Natural killer cell treated with Interleukin-12 subunit alpha and Interleukin-12 subunit beta and Interleukin-15 and Interleukin-18, amount 100 ng/mL, for 72 hours (primary cell): Measurements from ENCODE around the gene IFIT2. TPM values are rescaled to one million over a fixed set of nuclear protein-coding genes. Genes with fewer than 3 reads are reported as not detected.
A peak's percentile ranks its signal among the peaks of the same experiment; 100 is the strongest.
"Not testable (repeated sequence)": the region's sequence is repeated elsewhere in the genome, so short reads cannot be mapped to it uniquely, and the experiment has no call there.

Source experiments
- ATAC-seq, 2 donors: fragments of 150-1000 bp; cut with Tn5 transposase in 1 of 2; sonication (Bioruptor Pico), chemical (Tn5 transposase) in 1 of 2; 2 replicates each; pipeline ENCODE4 v1.10.0; 2021
- DNase-seq: peaks from one replicate; pipeline ENCODE4 v3.0.0; 2022; ENCODE audit warnings: low spot score
- H3K27ac Mint-ChIP-seq, 2 donors: 1 replicate in 1 of 2; 2 replicates in 1 of 2; pipeline ENCODE4 v1.8.0; 2022; ENCODE audit warnings: mixed read lengths in 2 of 2, mild to moderate bottlenecking in 1 of 2, moderate library complexity in 1 of 2
- H3K27me3 Mint-ChIP-seq, 2 donors: 1 replicate in 1 of 2; 2 replicates in 1 of 2; pipeline ENCODE4 v1.8.0; 2022; ENCODE audit warnings: mixed read lengths in 2 of 2
- H3K36me3 Mint-ChIP-seq: one replicate; pipeline ENCODE4 v1.8.0; 2022; ENCODE audit warnings: mixed read lengths
- H3K4me1 Mint-ChIP-seq, 2 donors: 1 replicate in 1 of 2; 2 replicates in 1 of 2; pipeline ENCODE4 v1.8.0; 2022; ENCODE audit warnings: low read depth in 2 of 2, mixed read lengths in 2 of 2, mild to moderate bottlenecking in 1 of 2
- H3K4me3 Mint-ChIP-seq: one replicate; pipeline ENCODE4 v1.8.0; 2022; ENCODE audit warnings: mixed read lengths
- H3K9me3 Mint-ChIP-seq: 2 replicates; pipeline ENCODE4 v1.8.0; 2022; ENCODE audit warnings: mixed read lengths
- total RNA-seq, 2 donors: library from RNA; stranded (reverse); gene quantifications; one replicate each; pipeline ENCODE4 v1.2.3, GENCODE V29; 2022

The IFIT2 gene
- total RNA-seq: 1 to 10 TPM; 1.5 to 1.7 TPM

GRCh38 chr10:89301721-89302445 is at the start of gene IFIT2:
Gene IFIT2, plus strand, starts transcription at chr10:89302046. Its CDS starts 78 bp downstream, at chr10:89302124.
- Mint-ChIP-seq H3K27me3 (peaks cover 0 to 2% of the 10 kb centered on the region in 2 donors), H3K36me3 (peaks cover 21% of the 10 kb centered on the region), H3K9me3 (no peaks in the 10 kb centered on the region), H3K4me1 (peaks cover 40 to 49% of the 10 kb centered on the region in 2 donors), H3K27ac (peak within 1 kb of the TSS; percentile 75 to 91), H3K4me3 (peak within 1 kb of the TSS; percentile 93)
- peak; percentile 71 to 73 for ATAC-seq
- no peak for DNase-seq

GRCh38 chr10:89252225-89252585 is 49.6 kb upstream of the IFIT2 start:
- DNase-seq (no peak), ATAC-seq (no peak)
- Mint-ChIP-seq H3K4me3 (peak overlapping the region; percentile 95), H3K27me3 (peaks cover 13 to 21% of the 10 kb centered on the region in 2 donors), H3K27ac (no peak overlapping the region), H3K9me3 (no peaks in the 10 kb centered on the region), H3K4me1 (peaks cover 19 to 25% of the 10 kb centered on the region in 2 donors), H3K36me3 (peaks cover 10% of the 10 kb centered on the region)

- H3K4me3 Mint-ChIP-seq, H3K36me3 Mint-ChIP-seq, ATAC-seq: not testable (repeated sequence)
Measured at GRCh38 chr10:89255091-89255579, 46.7 kb upstream of the IFIT2 start.

GRCh38 chr10:89255793-89256192 is 46.1 kb upstream of the IFIT2 start:
- no peaks in the 10 kb centered on the region for H3K9me3 Mint-ChIP-seq
- DNase-seq: no peak
- H3K27ac Mint-ChIP-seq: no peak overlapping the region
- H3K27me3 Mint-ChIP-seq: peaks cover 21 to 33% of the 10 kb centered on the region in 2 donors
- H3K4me3 Mint-ChIP-seq: no peak overlapping the region
- H3K36me3 Mint-ChIP-seq: peaks cover 10% of the 10 kb centered on the region
- peaks cover 8 to 10% of the 10 kb centered on the region in 2 donors for H3K4me1 Mint-ChIP-seq
- no peak for ATAC-seq

More at GRCh38 chr10:89255091-89255579, 46.7 kb upstream of the IFIT2 start:
- not testable (repeated sequence) for H3K27ac Mint-ChIP-seq, DNase-seq, H3K9me3 Mint-ChIP-seq
- H3K27me3 Mint-ChIP-seq: peaks cover 21 to 33% of the 10 kb centered on the region in 2 donors
- peaks cover 11 to 15% of the 10 kb centered on the region in 2 donors for H3K4me1 Mint-ChIP-seq

- Mint-ChIP-seq H3K4me1 (peaks cover 4 to 5% of the 10 kb centered on the region in 2 donors), H3K27ac (no peak overlapping the region), H3K4me3 (no peak overlapping the region), H3K9me3 (no peaks in the 10 kb centered on the region), H3K36me3 (peaks cover 10% of the 10 kb centered on the region), H3K27me3 (peaks cover 21 to 33% of the 10 kb centered on the region in 2 donors)
- DNase-seq (no peak), ATAC-seq (no peak)
Measured at GRCh38 chr10:89256340-89256739, 45.5 kb upstream of the IFIT2 start.

GRCh38 chr10:89256962-89257361 is 44.9 kb upstream of the IFIT2 start:
- no peak for ATAC-seq
- peaks cover 4 to 5% of the 10 kb centered on the region in 2 donors for H3K4me1 Mint-ChIP-seq
- no peak for DNase-seq
- peaks cover 21 to 33% of the 10 kb centered on the region in 2 donors for H3K27me3 Mint-ChIP-seq
- H3K36me3 Mint-ChIP-seq: peaks cover 10% of the 10 kb centered on the region
- H3K4me3 Mint-ChIP-seq: no peak overlapping the region
- no peak overlapping the region for H3K27ac Mint-ChIP-seq
- H3K9me3 Mint-ChIP-seq: no peaks in the 10 kb centered on the region

- Mint-ChIP-seq H3K36me3 (peaks cover 10% of the 10 kb centered on the region), H3K27me3 (peaks cover 21 to 33% of the 10 kb centered on the region in 2 donors)
- ATAC-seq: no peak
Measured at GRCh38 chr10:89257581-89257980, 44.3 kb upstream of the IFIT2 start.

GRCh38 chr10:89258881-89259280 is 43.0 kb upstream of the IFIT2 start:
- DNase-seq: no peak
- Mint-ChIP-seq H3K4me1 (peaks cover 0 to 5% of the 10 kb centered on the region in 2 donors), H3K27me3 (peaks cover 21 to 33% of the 10 kb centered on the region in 2 donors), H3K4me3 (no peak overlapping the region), H3K27ac (no peak overlapping the region), H3K36me3 (peaks cover 10% of the 10 kb centered on the region), H3K9me3 (no peaks in the 10 kb centered on the region)
- no peak for ATAC-seq

More at GRCh38 chr10:89257581-89257980, 44.3 kb upstream of the IFIT2 start:
- Mint-ChIP-seq H3K4me3 (no peak overlapping the region), H3K4me1 (peaks cover 0 to 5% of the 10 kb centered on the region in 2 donors), H3K27ac (no peak overlapping the region), H3K9me3 (no peaks in the 10 kb centered on the region)
- DNase-seq: no peak

GRCh38 chr10:89262086-89263051 is 39.5 kb upstream of the IFIT2 start:
- DNase-seq: no peak
- Mint-ChIP-seq H3K4me3 (no peak overlapping the region), H3K9me3 (no peaks in the 10 kb centered on the region), H3K36me3 (no peaks in the 10 kb centered on the region), H3K4me1 (peaks cover 4% of the 10 kb centered on the region in 2 donors), H3K27ac (no peak overlapping the region), H3K27me3 (peaks cover 10% of the 10 kb centered on the region in 2 donors)
- no peak for ATAC-seq

- Mint-ChIP-seq H3K4me3 (no peak overlapping the region), H3K27me3 (peaks cover 7 to 8% of the 10 kb centered on the region in 2 donors), H3K9me3 (no peaks in the 10 kb centered on the region), H3K27ac (no peak overlapping the region), H3K4me1 (peaks cover 4 to 5% of the 10 kb centered on the region in 2 donors), H3K36me3 (no peaks in the 10 kb centered on the region)
- DNase-seq (no peak), ATAC-seq (no peak)
Measured at GRCh38 chr10:89263091-89263490, 38.8 kb upstream of the IFIT2 start.

- Mint-ChIP-seq H3K27me3 (peaks cover 7% of the 10 kb centered on the region in 2 donors), H3K36me3 (no peaks in the 10 kb centered on the region), H3K27ac (no peak overlapping the region), H3K9me3 (no peaks in the 10 kb centered on the region), H3K4me1 (peaks cover 4 to 5% of the 10 kb centered on the region in 2 donors), H3K4me3 (no peak overlapping the region)
- no peak for ATAC-seq
- no peak for DNase-seq
Measured at GRCh38 chr10:89263531-89263930, 38.3 kb upstream of the IFIT2 start.

- Mint-ChIP-seq H3K36me3 (no peaks in the 10 kb centered on the region), H3K27me3 (peaks cover 0 to 8% of the 10 kb centered on the region in 2 donors), H3K9me3 (no peaks in the 10 kb centered on the region), H3K4me3 (no peak overlapping the region), H3K27ac (no peak overlapping the region), H3K4me1 (peaks cover 4 to 5% of the 10 kb centered on the region in 2 donors)
- DNase-seq (no peak), ATAC-seq (no peak)
Measured at GRCh38 chr10:89266721-89267453, 35.0 kb upstream of the IFIT2 start.
